HG02870 (cell line): ENCODE results near the gene NCKAP5.

Experiments
- ATAC-seq: cut with Tn5 transposase; IDR thresholded peaks from one replicate; pipeline ENCODE4 v1.9.1; 2021; ENCODE audit warnings: mild to moderate bottlenecking, moderate library complexity; ENCODE audit not compliant: unreplicated experiment

NCKAP5 gene

DNA sequence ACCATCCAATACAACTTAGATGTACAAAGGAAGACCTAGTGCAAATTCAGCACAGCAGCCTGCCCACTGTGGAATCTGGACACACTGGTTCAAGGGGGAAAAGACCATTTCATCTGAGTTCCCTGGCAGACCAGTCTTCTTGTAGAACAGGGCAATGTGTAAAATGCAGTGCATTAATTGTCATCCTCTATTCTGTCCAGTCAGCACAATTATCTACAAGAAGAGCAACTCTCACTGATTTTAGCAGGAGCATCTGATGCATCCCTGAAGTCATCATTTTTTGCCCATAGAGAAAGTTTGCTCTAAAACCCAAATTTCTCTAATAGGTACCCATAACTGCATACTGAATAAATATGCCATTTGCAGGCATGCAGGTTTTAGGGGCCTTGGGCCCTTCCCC, 816.4 kb downstream of the NCKAP5 start:
- no peak for ATAC-seq

DNA sequence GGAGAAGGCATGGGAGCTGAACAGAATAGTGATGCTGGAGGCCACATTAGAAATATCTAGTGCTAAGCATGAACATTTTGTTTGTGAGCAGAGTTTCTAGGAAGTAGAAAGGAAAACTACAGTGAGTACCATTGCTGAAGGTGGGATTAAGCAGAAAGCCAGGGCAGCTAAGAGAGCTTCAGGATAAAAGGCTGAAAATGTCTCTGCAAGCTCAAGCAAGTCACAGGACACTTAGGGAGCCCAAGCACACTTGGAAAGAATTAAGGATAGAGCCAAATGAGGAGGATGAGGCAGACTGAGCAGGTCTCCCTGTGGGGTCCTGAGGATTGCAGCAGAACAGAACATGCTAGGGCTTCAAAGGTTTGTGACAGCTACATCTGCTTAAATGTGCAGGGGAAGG, 817.7 kb downstream of the NCKAP5 start:
- ATAC-seq = no peak

- peak; percentile 85 for ATAC-seq
Measured at GRCh38 chr2:132747046-132747445, 821.2 kb downstream of the NCKAP5 start.

- ATAC-seq = no peak
Measured at GRCh38 chr2:132741754-132742153, 826.5 kb downstream of the NCKAP5 start.

DNA sequence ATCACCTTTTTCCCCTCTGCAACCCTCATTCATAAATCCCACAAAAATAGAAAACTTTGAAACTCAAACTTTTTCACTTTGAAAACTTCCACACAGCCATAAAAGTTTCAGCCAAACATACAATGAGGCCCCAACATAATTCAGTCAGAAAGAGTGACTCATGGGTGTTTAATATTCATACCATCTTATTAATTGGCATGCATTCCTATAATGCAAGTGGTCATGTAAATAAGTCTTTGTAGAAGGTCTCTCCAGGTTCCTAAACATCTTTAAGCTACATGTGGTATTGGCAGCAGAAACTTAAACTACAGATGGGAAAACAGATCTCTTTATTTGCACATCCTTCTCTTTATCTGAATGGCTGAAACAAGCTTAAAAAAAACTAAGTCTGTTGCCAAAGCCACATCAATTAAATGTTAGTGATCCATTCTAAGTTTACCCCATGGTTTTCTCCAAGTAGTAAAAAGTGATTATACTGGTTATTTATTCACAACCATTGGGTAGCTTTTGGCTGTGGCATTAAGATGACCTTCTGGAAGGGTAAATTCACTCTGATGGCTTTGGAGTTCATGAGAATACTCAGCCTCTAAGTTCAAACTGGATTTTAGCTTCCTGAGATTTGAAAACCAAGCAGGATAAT, 828.1 kb downstream of the NCKAP5 start:
- ATAC-seq = no peak

GRCh38 chr2:132738223-132738622, 830.0 kb downstream of the NCKAP5 start:
- no peak for ATAC-seq

- ATAC-seq = no peak
Measured at GRCh38 chr2:132736059-132736458, 832.2 kb downstream of the NCKAP5 start.

GRCh38 chr2:132734961-132735360, 833.3 kb downstream of the NCKAP5 start:
- ATAC-seq = no peak

DNA sequence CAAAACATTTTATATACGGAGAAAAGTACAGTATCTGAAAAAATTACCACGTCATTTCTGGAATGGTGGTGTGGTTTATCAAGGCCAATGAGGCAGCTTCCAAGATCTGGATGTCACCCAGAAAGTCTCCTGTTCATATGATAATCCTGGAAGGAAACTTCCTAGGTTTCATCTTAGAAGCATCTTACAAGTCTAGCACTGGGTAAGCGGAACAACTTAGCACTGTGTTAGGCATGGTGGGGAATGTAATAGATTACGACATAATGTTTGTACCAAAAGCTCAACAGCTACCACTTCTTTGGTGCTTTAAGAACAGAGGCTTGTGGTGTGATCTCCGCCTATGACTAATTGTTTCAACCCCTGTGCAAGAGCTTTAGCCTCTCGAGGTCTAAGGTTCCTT, 835.2 kb downstream of the NCKAP5 start:
- ATAC-seq = no peak

- ATAC-seq = no peak
Measured at GRCh38 chr2:132732694-132733093, 835.6 kb downstream of the NCKAP5 start.

DNA sequence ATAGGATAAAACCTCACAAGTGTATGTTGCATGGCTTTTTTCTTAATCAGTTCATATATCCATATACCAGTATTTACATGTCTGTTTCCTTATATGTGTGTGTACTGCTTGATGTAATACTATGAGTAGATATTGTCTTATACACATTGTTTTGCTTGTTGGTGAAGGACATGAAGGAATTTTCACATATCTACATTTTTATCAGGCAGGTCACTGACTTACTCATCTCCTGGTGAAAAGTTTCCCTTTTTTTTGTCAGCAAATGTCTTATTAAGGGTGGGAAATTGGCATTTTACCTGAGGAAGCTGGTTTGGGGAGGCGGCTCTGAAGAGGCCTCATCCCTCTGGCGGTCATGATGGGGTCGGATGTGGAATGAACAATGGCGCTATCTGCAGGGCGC, 836.8 kb downstream of the NCKAP5 start:
- ATAC-seq = no peak

DNA sequence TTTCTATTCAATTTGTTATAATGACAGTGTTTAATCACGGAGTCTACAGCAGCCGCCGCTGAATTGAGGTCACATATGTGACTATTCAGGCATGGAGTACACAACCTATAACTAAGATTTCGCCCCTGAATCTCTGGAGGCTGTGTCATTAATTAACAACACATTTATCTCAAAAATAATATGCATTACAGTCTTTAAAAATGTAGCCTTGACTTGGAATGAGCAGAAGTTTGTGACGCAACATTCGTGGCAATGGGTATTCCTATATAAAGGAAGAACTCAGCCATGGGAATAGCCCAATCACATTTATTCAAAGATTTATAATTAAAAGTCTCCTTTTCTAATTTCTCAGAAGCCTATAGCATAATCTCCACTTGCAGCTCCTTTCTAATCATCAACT, 837.7 kb downstream of the NCKAP5 start:
- ATAC-seq = no peak

GRCh38 chr2:132729522-132729921, 838.7 kb downstream of the NCKAP5 start:
- no peak for ATAC-seq

DNA sequence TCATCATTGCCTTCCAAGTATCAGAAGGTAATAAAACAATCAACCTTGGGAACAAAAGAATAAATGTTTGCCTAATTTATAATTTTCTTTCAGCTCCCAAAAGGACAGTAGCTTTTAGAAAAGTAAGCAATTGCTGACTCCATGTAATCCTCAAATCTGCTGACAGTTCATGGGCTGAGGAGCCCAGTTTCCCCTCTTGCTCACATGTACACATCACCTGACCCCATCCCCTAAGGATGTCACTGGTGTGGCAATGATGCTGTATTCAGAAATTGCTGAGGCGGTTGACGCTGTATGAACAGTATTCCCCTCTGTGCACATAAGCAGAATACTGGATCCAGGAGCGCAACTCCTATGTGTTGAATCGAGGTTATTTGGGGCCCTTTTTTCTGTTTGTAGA, 842.1 kb downstream of the NCKAP5 start:
- ATAC-seq = no peak

GRCh38 chr2:132725748-132726147, 842.5 kb downstream of the NCKAP5 start:
- no peak for ATAC-seq

DNA sequence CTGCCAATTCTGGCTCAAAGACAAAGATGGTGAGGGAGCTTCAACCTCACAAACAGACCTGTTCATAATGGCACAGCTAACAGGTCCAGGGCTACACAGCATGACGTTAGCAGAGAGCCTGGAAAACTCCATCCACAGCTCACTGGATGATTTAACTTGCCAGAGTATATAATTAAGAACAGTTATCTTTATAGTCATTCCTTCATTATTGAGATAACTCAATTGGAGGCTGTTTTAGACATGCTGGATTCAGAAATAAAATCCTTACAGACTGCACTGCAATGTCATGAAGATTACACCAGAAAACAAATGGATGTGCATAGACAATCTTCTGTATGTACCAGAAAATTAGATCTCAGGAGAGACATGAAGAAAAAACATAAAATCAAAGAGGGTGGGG, 843.1 kb downstream of the NCKAP5 start:
- no peak for ATAC-seq

- no peak for ATAC-seq
Measured at GRCh38 chr2:132721938-132722337, 846.3 kb downstream of the NCKAP5 start.

DNA sequence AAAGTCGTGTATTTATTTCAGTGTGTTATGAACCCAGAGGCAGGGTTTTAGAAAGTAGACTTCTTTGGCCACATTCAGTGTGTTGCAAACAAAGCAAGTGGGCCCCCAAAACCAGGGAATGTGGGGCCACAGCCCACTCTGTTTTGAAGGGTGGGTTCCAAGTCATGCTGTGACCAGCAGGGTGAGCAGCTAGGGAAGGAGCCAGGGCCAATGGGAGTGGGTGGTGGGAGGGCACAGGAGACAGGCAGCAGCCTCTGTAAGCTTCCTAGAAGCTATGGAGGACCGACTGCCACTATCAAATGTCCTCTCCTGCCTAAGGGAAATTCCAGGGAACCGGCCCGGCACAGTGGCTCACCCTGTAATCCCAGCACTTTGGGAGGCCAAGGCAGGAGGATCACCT, 847.9 kb downstream of the NCKAP5 start:
- no peak for ATAC-seq

- no peak for ATAC-seq
Measured at GRCh38 chr2:132719480-132719879, 848.8 kb downstream of the NCKAP5 start.

- ATAC-seq = no peak
Measured at GRCh38 chr2:132716954-132717353, 851.3 kb downstream of the NCKAP5 start.

GRCh38 chr2:132715386-132716351, 852.6 kb downstream of the NCKAP5 start:
- ATAC-seq = no peak

DNA sequence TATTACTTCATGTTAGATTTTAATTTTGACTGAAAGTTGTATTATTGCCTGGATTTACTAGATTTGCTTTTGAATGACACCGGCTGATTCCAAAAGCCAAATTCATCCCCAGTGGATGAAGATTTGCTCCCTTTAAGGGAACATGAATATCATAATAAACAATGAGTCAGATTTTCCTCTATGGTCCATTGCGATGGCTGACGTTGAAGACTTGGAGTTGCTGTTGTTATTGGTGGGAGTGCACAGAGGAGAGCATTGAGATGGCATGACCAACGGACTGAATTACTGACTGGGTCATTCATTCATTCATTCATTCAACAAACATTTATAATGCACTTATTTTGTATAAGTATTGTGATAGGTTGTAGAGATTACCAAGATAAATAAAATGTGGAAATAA, 864.9 kb downstream of the NCKAP5 start:
- no peak for ATAC-seq
